Mesothelial cell of epicardium (in vitro differentiated cells): ENCODE measurements around the gene KCNB1. TPM values are rescaled to one million over a fixed set of nuclear protein-coding genes. Genes with fewer than 3 reads are reported as not detected.
A peak's percentile ranks its signal among the peaks of the same experiment; 100 is the strongest.

Experiments
- DNase-seq, 2 experiments: peaks; one replicate each; pipeline ENCODE4 v3.0.0; 2021; ENCODE audit warnings: low spot score in 2 of 2; ENCODE audit not compliant: unreplicated experiment in 2 of 2
- H3K27ac Mint-ChIP-seq: 2 replicates; pipeline ENCODE4 v1.8.0; 2021; ENCODE audit warnings: mixed read lengths
- H3K27me3 Mint-ChIP-seq: 2 replicates; pipeline ENCODE4 v1.8.0; 2021; ENCODE audit warnings: low read depth, mixed read lengths
- H3K36me3 Mint-ChIP-seq: 2 replicates; pipeline ENCODE4 v1.8.0; 2021; ENCODE audit warnings: mixed read lengths
- H3K4me1 Mint-ChIP-seq: 2 replicates; pipeline ENCODE4 v1.8.0; 2021; ENCODE audit warnings: mixed read lengths
- H3K4me3 Mint-ChIP-seq: 2 replicates; pipeline ENCODE4 v1.8.0; 2021; ENCODE audit warnings: mild to moderate bottlenecking, moderate library complexity, mixed read lengths
- H3K9me3 Mint-ChIP-seq: 2 replicates; pipeline ENCODE4 v1.8.0; 2021; ENCODE audit warnings: mixed read lengths
- CTCF ChIP-seq: fragments of 200-600 bp; sonication (generic); IDR thresholded peaks from one replicate; pipeline ENCODE4 v1.5.0; 2021; ENCODE audit warnings: antibody characterized with exemption; ENCODE audit not compliant: unreplicated experiment
- total RNA-seq: library from RNA; stranded (reverse); gene quantifications from 3 replicates; pipeline ENCODE4 v1.2.1, GENCODE V29; 2021

The KCNB1 gene
- total RNA-seq, 1 donor from 2014 or later = 0.51 TPM

DNA sequence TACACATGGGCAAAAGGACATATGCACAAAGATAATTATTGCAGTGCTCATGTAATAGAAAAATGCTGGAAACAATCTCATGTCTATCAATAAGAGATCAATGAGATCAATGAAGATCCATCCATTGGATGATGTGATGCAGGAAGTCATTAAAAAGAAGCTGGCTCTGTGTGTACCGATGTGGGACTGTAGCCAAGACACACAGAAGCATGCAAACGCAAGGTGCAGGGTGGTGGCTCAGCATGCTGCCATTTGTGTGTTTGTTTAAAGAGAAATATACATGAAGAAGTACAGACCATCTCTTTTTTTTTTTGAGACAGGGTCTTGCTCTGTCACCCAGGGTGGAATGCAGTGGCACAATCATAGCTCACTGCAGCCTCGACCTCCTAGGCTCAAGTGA lies 33.1 kb upstream of the KCNB1 start:
- Mint-ChIP-seq H3K27ac (no peak overlapping the region), H3K27me3 (no peaks in the 10 kb centered on the region)
- DNase-seq = no peak

GRCh38 chr20:49513517-49513916 lies 31.0 kb upstream of the KCNB1 start:
- no peak overlapping the region for H3K4me3 Mint-ChIP-seq
- H3K36me3 Mint-ChIP-seq = peaks cover 32% of the 10 kb centered on the region

More for the DNA sequence above, 33.1 kb upstream of the KCNB1 start:
- no peak for TF ChIP-seq CTCF
- Mint-ChIP-seq H3K4me1 (peaks cover 4% of the 10 kb centered on the region), H3K4me3 (no peak overlapping the region), H3K9me3 (no peaks in the 10 kb centered on the region), H3K36me3 (peaks cover 39% of the 10 kb centered on the region)

GRCh38 chr20:49513009-49513408 lies 30.5 kb upstream of the KCNB1 start:
- peaks cover 30% of the 10 kb centered on the region for H3K36me3 Mint-ChIP-seq
- DNase-seq = no peak
- no peak for TF ChIP-seq CTCF
- H3K4me3 Mint-ChIP-seq = no peak overlapping the region
- H3K9me3 Mint-ChIP-seq = no peaks in the 10 kb centered on the region
- H3K27me3 Mint-ChIP-seq = no peaks in the 10 kb centered on the region
- no peak overlapping the region for H3K27ac Mint-ChIP-seq
- peaks cover 4% of the 10 kb centered on the region for H3K4me1 Mint-ChIP-seq

More at GRCh38 chr20:49513517-49513916, 31.0 kb upstream of the KCNB1 start:
- peaks cover 4% of the 10 kb centered on the region for H3K4me1 Mint-ChIP-seq
- TF ChIP-seq CTCF = no peak
- no peaks in the 10 kb centered on the region for H3K9me3 Mint-ChIP-seq
- no peak overlapping the region for H3K27ac Mint-ChIP-seq
- no peaks in the 10 kb centered on the region for H3K27me3 Mint-ChIP-seq
- no peak for DNase-seq

DNA sequence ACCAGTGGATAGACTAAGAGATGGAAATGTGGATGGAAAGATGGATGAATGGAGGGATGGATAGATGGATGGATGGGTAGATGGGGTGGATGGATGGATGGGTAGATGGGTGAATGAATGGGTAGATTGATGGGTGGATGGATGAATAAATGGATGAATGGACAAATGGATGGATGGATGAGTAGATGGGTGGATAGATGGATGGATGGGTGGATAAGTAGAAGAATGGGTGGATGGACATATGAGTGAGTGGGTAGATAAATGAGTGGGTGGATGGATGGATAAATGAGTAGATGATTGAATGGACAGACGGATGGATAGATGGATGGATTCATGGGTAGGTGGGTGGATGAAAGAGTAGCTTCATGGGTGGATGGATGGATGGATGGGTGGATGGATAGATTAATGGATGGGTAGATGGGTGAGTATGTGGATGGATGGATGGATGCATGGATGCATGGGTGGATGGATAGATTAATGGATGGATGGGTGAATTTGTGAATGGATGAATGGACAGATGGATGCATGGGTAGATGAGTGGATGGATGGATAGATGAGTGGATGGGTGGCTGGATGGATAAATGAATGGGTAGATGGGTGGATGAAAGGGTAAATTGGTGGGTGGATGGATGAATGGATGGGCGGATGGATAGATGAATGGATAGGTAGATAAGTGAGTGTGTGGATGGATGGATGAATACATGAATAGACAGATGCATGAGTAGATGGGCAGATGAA lies 29.5 kb upstream of the KCNB1 start:
- peaks cover 26% of the 10 kb centered on the region for H3K36me3 Mint-ChIP-seq
- H3K4me1 Mint-ChIP-seq = peaks cover 4% of the 10 kb centered on the region
- no peaks in the 10 kb centered on the region for H3K9me3 Mint-ChIP-seq
- H3K27ac Mint-ChIP-seq = no peak overlapping the region
- no peak for TF ChIP-seq CTCF
- H3K4me3 Mint-ChIP-seq = no peak overlapping the region
- no peaks in the 10 kb centered on the region for H3K27me3 Mint-ChIP-seq
- no peak for DNase-seq

DNA sequence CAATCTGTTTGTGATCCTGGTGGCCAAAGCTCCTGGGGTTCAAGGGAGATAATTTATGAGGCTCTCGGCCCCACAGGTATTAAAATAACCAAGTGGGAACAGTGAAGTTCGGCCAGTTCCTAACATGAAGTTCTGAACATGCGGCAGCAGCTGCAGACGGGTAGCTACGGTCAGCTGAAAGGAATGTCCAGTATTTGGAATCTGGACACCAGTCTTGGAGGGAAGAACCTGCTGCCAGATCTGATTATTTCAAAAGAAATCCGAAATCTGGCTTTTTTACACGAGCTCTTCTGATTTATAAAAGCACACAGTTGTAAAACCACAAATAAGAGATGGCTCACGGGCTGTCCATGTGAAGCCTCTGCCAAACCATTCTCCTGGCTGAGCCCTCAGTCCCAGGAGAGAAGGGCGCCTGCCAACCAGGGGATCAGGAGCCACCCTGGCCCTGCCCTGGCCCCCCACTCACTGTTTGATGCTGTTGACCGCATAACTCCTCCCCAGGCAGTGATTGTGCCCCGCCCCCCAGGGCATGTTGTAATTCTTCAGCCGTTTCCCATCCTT lies 28.2 kb upstream of the KCNB1 start:
- Mint-ChIP-seq H3K27me3 (no peaks in the 10 kb centered on the region), H3K4me3 (no peak overlapping the region), H3K36me3 (peaks cover 28% of the 10 kb centered on the region), H3K9me3 (no peaks in the 10 kb centered on the region), H3K4me1 (peaks cover 4% of the 10 kb centered on the region), H3K27ac (peak overlapping the region; percentile 62)
- no peak for TF ChIP-seq CTCF
- DNase-seq = no peak
